K562 (cell line): Measurements from ENCODE around the gene ATXN10. TPM values are rescaled to one million over a fixed set of nuclear protein-coding genes. Genes with fewer than 3 reads are reported as not detected.

Experiments
- ATAC-seq: fragments of 200-7000 bp; cut with Tn5 transposase; 3 replicates; pipeline ENCODE4 v1.9.1; 2020; ENCODE audit warnings: moderate library complexity
- BruUV-seq: library from RNA; stranded (reverse); fragments of 400-500 nt; replicated peaks from 2 replicates; lab custom pipeline; 2021; lab: Mats Ljungman, UMichigan
- CTCF ChIA-PET: fragments of 300-600 bp; formaldehyde crosslinking; extraction: SDS; loops from one replicate; lab custom pipeline; 2021; ENCODE audit warnings: low intra/inter-chr PET ratio; lab: Yijun Ruan, JAX
- POLR2A ChIA-PET: fragments of 300-600, 350-650 bp; sonication (Branson Sonifier 250); formaldehyde crosslinking; extraction: SDS; loops from one replicate; lab custom pipeline; 2021; ENCODE audit warnings: antibody characterized with exemption, inconsistent platforms; lab: Yijun Ruan, JAX
- DNase-seq, 4 experiments: peaks; one replicate each; pipeline versions ENCODE4 v3.0.0 to v3.0.0-alpha.2; 2011 to 2018; ENCODE audit warnings: low spot score in 3 of 4, mixed read lengths in 3 of 4; ENCODE audit errors: extremely low read depth in 1 of 4
- FAIRE-seq: peaks from 2 replicates; lab custom pipeline; 2011; peaks lifted over from hg19 to GRCh38; lab: Jason Lieb, UNC
- H2AFZ ChIP-seq: 2 replicates; pipeline ENCODE4 v1.6.0; 2011; ENCODE audit warnings: low read depth, low read length, control low read depth, inconsistent platforms
- H3K27ac ChIP-seq: fragments of 200-600 bp; 3 replicates; pipeline ENCODE4 v1.8.0; 2011; ENCODE audit warnings: low read depth, mild to moderate bottlenecking, control low read depth, inconsistent platforms, low read length, moderate library complexity, mixed read lengths; ENCODE audit errors: extremely low read depth
- H3K27me3 ChIP-seq, 2 experiments: fragments of 300-600 bp in 1 of 2; 2 replicates in 1 of 2; 3 replicates in 1 of 2; pipeline versions ENCODE4 v1.6.0 to v1.8.0; 2011; ENCODE audit warnings: inconsistent platforms in 2 of 2, low read length in 2 of 2, mild to moderate bottlenecking in 1 of 2, mixed read lengths in 1 of 2, moderate library complexity in 1 of 2; ENCODE audit not compliant: control insufficient read depth in 2 of 2, insufficient read depth in 2 of 2
- H3K36me3 ChIP-seq: fragments of 300-600 bp; 3 replicates; pipeline ENCODE4 v1.8.0; 2011; ENCODE audit warnings: mild to moderate bottlenecking, low read length, inconsistent platforms; ENCODE audit not compliant: control insufficient read depth, insufficient read depth
- H3K4me1 ChIP-seq, 2 experiments: fragments of 200-600 bp in 1 of 2; replicated peaks in 1 of 2; 2 replicates in 1 of 2; 3 replicates in 1 of 2; pipeline versions ENCODE4 v1.5.1 to v1.8.0; 2011; ENCODE audit warnings: inconsistent platforms in 2 of 2, low read length in 2 of 2, mild to moderate bottlenecking in 1 of 2, mixed read lengths in 1 of 2, moderate library complexity in 1 of 2; ENCODE audit not compliant: control insufficient read depth in 2 of 2, insufficient read depth in 2 of 2
- H3K4me2 ChIP-seq: 2 replicates; pipeline ENCODE4 v1.6.1; 2011; ENCODE audit warnings: low read length, control low read depth, inconsistent platforms, mixed read lengths; ENCODE audit not compliant: insufficient read depth
- H3K4me3 ChIP-seq: fragments of 200-600 bp; sonication (generic), shearing (Covaris generic); 2 replicates; pipeline ENCODE4 v1.5.1; 2016; ENCODE audit warnings: control low read depth, inconsistent platforms
- H3K79me2 ChIP-seq: fragments of 200-600 bp; 3 replicates; pipeline ENCODE4 v1.8.0; 2011; ENCODE audit warnings: low read length, inconsistent platforms; ENCODE audit not compliant: control insufficient read depth, insufficient read depth
- H3K9ac ChIP-seq, 2 experiments: 2 replicates each; pipeline versions ENCODE4 v1.6.0 to v1.6.1; 2011; ENCODE audit warnings: low read depth in 2 of 2, low read length in 2 of 2, control low read depth in 1 of 2, inconsistent platforms in 1 of 2, mild to moderate bottlenecking in 1 of 2, mixed read lengths in 1 of 2; ENCODE audit not compliant: insufficient read depth in 1 of 2
- H3K9me1 ChIP-seq: one replicate; pipeline ENCODE4 v1.6.0; 2011; ENCODE audit warnings: inconsistent platforms, mild to moderate bottlenecking, low read length, moderate library complexity; ENCODE audit not compliant: control insufficient read depth, insufficient read depth
- H3K9me3 ChIP-seq: replicated peaks from 2 replicates; pipeline ENCODE4 v1.5.1; 2011; ENCODE audit warnings: low read depth, low read length, inconsistent platforms; ENCODE audit not compliant: control insufficient read depth, insufficient read depth
- H4K20me1 ChIP-seq: replicated peaks from 2 replicates; pipeline ENCODE4 v1.6.1; 2011; ENCODE audit warnings: low read length, inconsistent platforms, mixed read lengths; ENCODE audit not compliant: control insufficient read depth, insufficient read depth
- KDM2B ChIP-seq: fragments of 250-450 bp; sonication (Bioruptor Pico); IDR thresholded peaks from 2 replicates; pipeline ENCODE4 v1.8.0; 2021; ENCODE audit warnings: mild to moderate bottlenecking, moderate library complexity
- NR2F6 ChIP-seq: fragments of 450-650 bp; formaldehyde crosslinking; IDR thresholded peaks from 2 replicates; pipeline ENCODE4 v1.4.0; 2020; ENCODE audit warnings: mild to moderate bottlenecking
- STAT6 ChIP-seq: sonication (generic); formaldehyde crosslinking; IDR thresholded peaks from 2 replicates; pipeline ENCODE4 v1.8.1; 2023; ENCODE audit warnings: mild to moderate bottlenecking, missing genetic modification reagents
- TAF7 ChIP-seq: fragments of 450-650 bp; IDR thresholded peaks from 2 replicates; pipeline ENCODE4 v1.6.1; 2016; ENCODE audit warnings: missing genetic modification characterization, missing compliant biosample characterization
- TEAD1 ChIP-seq, 2 experiments: fragments of 450-650 bp in 1 of 2; sonication (generic) in 1 of 2; formaldehyde crosslinking; IDR thresholded peaks; 2 replicates each; pipeline versions ENCODE4 v1.4.0 to v1.8.0; 2020 to 2022; ENCODE audit warnings: mild to moderate bottlenecking in 2 of 2, missing genetic modification reagents in 1 of 2
- ZNF507 ChIP-seq: conservative IDR thresholded peaks from 2 replicates; pipeline ENCODE4 v1.6.1; 2017; ENCODE audit warnings: missing genetic modification characterization, missing compliant biosample characterization
- ZNF551 ChIP-seq: fragments of 250-450 bp; sonication (Bioruptor Pico); IDR thresholded peaks from 2 replicates; pipeline ENCODE4 v1.5.0; 2021; ENCODE audit warnings: mild to moderate bottlenecking, moderate library complexity
- WGBS: fragments of 100-300 bp; shearing (Covaris generic); methylation state at CpG from one replicate; pipeline ENCODE4 v1.1.6; 2016; ENCODE audit warnings: low coverage, mixed read lengths; ENCODE audit not compliant: insufficient coverage; ENCODE audit errors: missing lambda C conversion rate; 5-methylcytosine and 5-hydroxymethylcytosine counted together
- in situ Hi-C: fragments of 300-500 bp; cut with MboI; formaldehyde crosslinking; loops from 4 replicates; pipeline ENCODE4 v1.15.0; 2018; ENCODE audit warnings: inconsistent platforms, mixed read lengths
- intact Hi-C: fragments of 100-400 bp; cut with micrococcal nuclease; formaldehyde crosslinking; loops from 2 replicates; pipeline ENCODE4 v1.14.2; 2022
- polyA plus RNA-seq, 8 experiments: library from polyadenylated mRNA; depleted of rRNA in 4 of 8; stranded (reverse) in 5 of 8; unstranded in 3 of 8; fragments of >200 nt; fragmentation: Nextera tagmentation in 2 of 8; fragmentation: Illumina TruSeq in 1 of 8; extraction: Ambion mirVana in 2 of 8; extraction: Trizol in 1 of 8; gene quantifications; 2 replicates each; pipeline versions ENCODE4 v1.2.1 to v1.2.3, GENCODE V29; 2011 to 2014; ENCODE audit warnings: inconsistent platforms in 1 of 8, missing spikeins in 1 of 8
- total RNA-seq, 7 experiments: library from RNA; depleted of rRNA in 6 of 7; stranded (reverse); fragments of >200 nt in 6 of 7; fragmentation: Illumina TruSeq in 2 of 7; extraction: Trizol in 2 of 7; gene quantifications; 2 replicates each; pipeline versions ENCODE4 v1.2.1 to v1.2.3, GENCODE V29; 2011 to 2021; ENCODE audit warnings: low replicate concordance in 1 of 7
- TF ChIP-seq, protein P1 (sequence below): sonication (generic); formaldehyde crosslinking; IDR thresholded peaks from 2 replicates; pipeline ENCODE4 v1.8.0; 2023; ENCODE audit warnings: mild to moderate bottlenecking, missing genetic modification reagents

The ATXN10 gene
- total and polyA plus RNA-seq, 9 of the 15 experiments (the other 6 are each of a cell fraction or from before 2014, with no cell fraction given), result 11.5 to 190 (median 33.6) TPM

- Histone ChIP-seq H3K4me2 (no peak overlapping the region), H3K9me1 (no peaks in the 10 kb centered on the region), H3K9me3 (no peaks in the 10 kb centered on the region), H3K9ac (no peak overlapping the region), H3K4me3 (no peak overlapping the region), H3K4me1 (peaks cover 0 to 9% of the 10 kb centered on the region in 2 experiments; a peak in 1 of 5 replicates), H4K20me1 (peaks cover 1% of the 10 kb centered on the region; the same call in 1 of the 2 replicates), H3K36me3 (no peaks in the 10 kb centered on the region), H3K79me2 (no peaks in the 10 kb centered on the region), H3K27me3 (peaks cover 5 to 43% of the 10 kb centered on the region in 2 experiments), H2AFZ (no peak overlapping the region), H3K27ac (no peak overlapping the region)
- TF ChIP-seq ZNF551 (CRISPR knock-in tag) (no peak), KDM2B (CRISPR knock-in tag) (no peak), STAT6 (CRISPR knock-in tag) (no peak), ZNF507 (tag) (no peak), TAF7 (tag) (no peak), NR2F6 (CRISPR knock-in tag) (no peak), TEAD1 (CRISPR knock-in tag; IDR thresholded peaks at IDR 0.05) (no peak)
- TF ChIP-seq, protein P1, sequence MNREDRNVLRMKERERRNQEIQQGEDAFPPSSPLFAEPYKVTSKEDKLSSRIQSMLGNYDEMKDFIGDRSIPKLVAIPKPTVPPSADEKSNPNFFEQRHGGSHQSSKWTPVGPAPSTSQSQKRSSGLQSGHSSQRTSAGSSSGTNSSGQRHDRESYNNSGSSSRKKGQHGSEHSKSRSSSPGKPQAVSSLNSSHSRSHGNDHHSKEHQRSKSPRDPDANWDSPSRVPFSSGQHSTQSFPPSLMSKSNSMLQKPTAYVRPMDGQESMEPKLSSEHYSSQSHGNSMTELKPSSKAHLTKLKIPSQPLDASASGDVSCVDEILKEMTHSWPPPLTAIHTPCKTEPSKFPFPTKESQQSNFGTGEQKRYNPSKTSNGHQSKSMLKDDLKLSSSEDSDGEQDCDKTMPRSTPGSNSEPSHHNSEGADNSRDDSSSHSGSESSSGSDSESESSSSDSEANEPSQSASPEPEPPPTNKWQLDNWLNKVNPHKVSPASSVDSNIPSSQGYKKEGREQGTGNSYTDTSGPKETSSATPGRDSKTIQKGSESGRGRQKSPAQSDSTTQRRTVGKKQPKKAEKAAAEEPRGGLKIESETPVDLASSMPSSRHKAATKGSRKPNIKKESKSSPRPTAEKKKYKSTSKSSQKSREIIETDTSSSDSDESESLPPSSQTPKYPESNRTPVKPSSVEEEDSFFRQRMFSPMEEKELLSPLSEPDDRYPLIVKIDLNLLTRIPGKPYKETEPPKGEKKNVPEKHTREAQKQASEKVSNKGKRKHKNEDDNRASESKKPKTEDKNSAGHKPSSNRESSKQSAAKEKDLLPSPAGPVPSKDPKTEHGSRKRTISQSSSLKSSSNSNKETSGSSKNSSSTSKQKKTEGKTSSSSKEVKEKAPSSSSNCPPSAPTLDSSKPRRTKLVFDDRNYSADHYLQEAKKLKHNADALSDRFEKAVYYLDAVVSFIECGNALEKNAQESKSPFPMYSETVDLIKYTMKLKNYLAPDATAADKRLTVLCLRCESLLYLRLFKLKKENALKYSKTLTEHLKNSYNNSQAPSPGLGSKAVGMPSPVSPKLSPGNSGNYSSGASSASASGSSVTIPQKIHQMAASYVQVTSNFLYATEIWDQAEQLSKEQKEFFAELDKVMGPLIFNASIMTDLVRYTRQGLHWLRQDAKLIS (CRISPR knock-in tag), result no peak
- in situ Hi-C loops, result no loop called here
- WGBS, result 11% methylated on average over 14 of the region's 22 CpGs
- ChIA-PET CTCF (no interaction called here), POLR2A (interaction anchor here (1.0 kb wide), 1 partner anchor 31 kb away, joined by 3 read pairs; no protein-coding TSS in a partner anchor)
- no TSS peak for BruUV-seq
- intact Hi-C loops, result no loop called here
- ATAC-seq (no peak), FAIRE-seq (no peak), DNase-seq (no peak)
These were observed 220.5 kb downstream of the ATXN10 start for GRCh38 chr22:45891996-45892621.
